ENCODE measurements around the gene RAD23A. TPM values are rescaled to one million over a fixed set of nuclear protein-coding genes. Genes with fewer than 3 reads are reported as not detected.

RAD23A gene
- total and polyA plus RNA-seq, 2 experiments from 2014 or later: 107 to 177 TPM

GRCh38 chr19:12944104-12944674, 1.5 kb upstream of the RAD23A start:
- H3K79me2 ChIP-seq (ENCODE audit: insufficient read depth): peaks cover 76% of the 10 kb centered on the region
- H3K36me3 ChIP-seq (ENCODE audit: low read depth): peaks cover 47% of the 10 kb centered on the region

GRCh38 chr19:12946092-12946721, 545 bp downstream of the RAD23A start:
- Histone ChIP-seq H3F3A (ENCODE audit: insufficient read depth) (peaks cover 42% of the 10 kb centered on the region), H3K4me3 (peak overlapping the region; percentile 88), H3K36me3 (ENCODE audit: low read depth) (peaks cover 39% of the 10 kb centered on the region), H3K27ac (peak overlapping the region; percentile 91), H3K9me3 (ENCODE audit: low read depth) (no peaks in the 10 kb centered on the region), H2AFZ (no peak overlapping the region), H3K9ac (peak overlapping the region; percentile 91), H3K4me1 (ENCODE audit: insufficient read depth) (peaks cover 15% of the 10 kb centered on the region), H3K79me2 (ENCODE audit: insufficient read depth) (peaks cover 75% of the 10 kb centered on the region), H3K27me3 (replicated peaks; ENCODE audit: insufficient read depth) (no peaks in the 10 kb centered on the region), H4K20me1 (ENCODE audit: insufficient read depth) (no peaks in the 10 kb centered on the region), H3K4me2 (ENCODE audit: unreplicated experiment) (peak overlapping the region; percentile 93), H3K9me2 (ENCODE audit: insufficient read depth) (no peaks in the 10 kb centered on the region)
- peak; percentile 96 for DNase-seq
- no peak for TF ChIP-seq EZH2 (IDR thresholded peaks at IDR 0.05; ENCODE audit: insufficient read depth, poor library complexity, severe bottlenecking)
- no peak for TF ChIP-seq EZH2phosphoT487 (IDR thresholded peaks at IDR 0.05; ENCODE audit: insufficient read depth, low read depth)
- in situ Hi-C loops (cut with MboI): no loop called here
- 2 to 3% methylated on average over 16 to 35 of the region's 40 CpGs for WGBS, 2 experiments (ENCODE audit: low coverage in 1 of 2, low lambda C conversion rate in 2 of 2, missing lambda C conversion rate in 2 of 2)

More at GRCh38 chr19:12944104-12944674, 1.5 kb upstream of the RAD23A start:
- no peak for TF ChIP-seq EZH2 (IDR thresholded peaks at IDR 0.05; ENCODE audit: insufficient read depth, poor library complexity, severe bottlenecking)
- TF ChIP-seq EZH2phosphoT487 (IDR thresholded peaks at IDR 0.05; ENCODE audit: insufficient read depth, low read depth): no peak
- H3K4me3 ChIP-seq: no peak overlapping the region
- 0 out of 2 replicates have a peak, but pooled peaks cover 6% of the 10 kb centered on the region for H4K20me1 ChIP-seq (ENCODE audit: insufficient read depth)
- in situ Hi-C loops (cut with MboI): no loop called here
- peak overlapping the region; percentile 91 for H3K27ac ChIP-seq
- H3K9me3 ChIP-seq (ENCODE audit: low read depth): no peaks in the 10 kb centered on the region
- no peak overlapping the region for H3K4me2 ChIP-seq (ENCODE audit: unreplicated experiment)
- peaks cover 32% of the 10 kb centered on the region for H3K4me1 ChIP-seq (ENCODE audit: insufficient read depth)
- no peak for DNase-seq
- H3K27me3 ChIP-seq (replicated peaks; ENCODE audit: insufficient read depth): no peaks in the 10 kb centered on the region
- WGBS, 2 experiments (ENCODE audit: low coverage in 1 of 2, low lambda C conversion rate in 2 of 2, missing lambda C conversion rate in 2 of 2): 93 to 95% methylated on average over 2 of the region's 2 CpGs
- no peaks in the 10 kb centered on the region for H3K9me2 ChIP-seq (ENCODE audit: insufficient read depth)
- H3K9ac ChIP-seq: 0 out of 2 replicates have a peak overlapping the region, but pooled peaks have one; percentile 14
- no peak overlapping the region for H2AFZ ChIP-seq
- H3F3A ChIP-seq (ENCODE audit: insufficient read depth): peaks cover 55% of the 10 kb centered on the region

- H3K9me3 ChIP-seq (ENCODE audit: low read depth): no peaks in the 10 kb centered on the region
- no peaks in the 10 kb centered on the region for H3K27me3 ChIP-seq (replicated peaks; ENCODE audit: insufficient read depth)
- no peak for TF ChIP-seq EZH2 (IDR thresholded peaks at IDR 0.05; ENCODE audit: insufficient read depth, poor library complexity, severe bottlenecking)
- no peak for TF ChIP-seq EZH2phosphoT487 (IDR thresholded peaks at IDR 0.05; ENCODE audit: insufficient read depth, low read depth)
- peak overlapping the region; percentile 93 for H3K4me2 ChIP-seq (ENCODE audit: unreplicated experiment)
- peak overlapping the region; percentile 88 for H3K4me3 ChIP-seq
- in situ Hi-C loops (cut with MboI): no loop called here
- WGBS, 2 experiments (ENCODE audit: low coverage in 1 of 2, low lambda C conversion rate in 2 of 2, missing lambda C conversion rate in 2 of 2): 57% methylated on average over 14 of the region's 14 CpGs
- H3F3A ChIP-seq (ENCODE audit: insufficient read depth): peaks cover 42% of the 10 kb centered on the region
- H4K20me1 ChIP-seq (ENCODE audit: insufficient read depth): no peaks in the 10 kb centered on the region
- H3K9me2 ChIP-seq (ENCODE audit: insufficient read depth): no peaks in the 10 kb centered on the region
- H3K27ac ChIP-seq: peak overlapping the region; percentile 91
- peaks cover 15% of the 10 kb centered on the region for H3K4me1 ChIP-seq (ENCODE audit: insufficient read depth)
- no peak overlapping the region for H2AFZ ChIP-seq
- H3K9ac ChIP-seq: peak overlapping the region; percentile 91
- peaks cover 36% of the 10 kb centered on the region; the same call in 1 of the 2 replicates for H3K36me3 ChIP-seq (ENCODE audit: low read depth)
- DNase-seq: peak; percentile 17
- peaks cover 75% of the 10 kb centered on the region for H3K79me2 ChIP-seq (ENCODE audit: insufficient read depth)
These were observed 1.3 kb downstream of the RAD23A start for GRCh38 chr19:12946731-12947496.

Measured in GM23248 (cell line).